Nephron (organoid): ENCODE results near the gene LGALS13.

Experiments
- H3K27ac Mint-ChIP-seq, 3 experiments: 2 replicates each; pipeline ENCODE4 v1.8.0; 2020; ENCODE audit warnings: mixed read lengths in 3 of 3, mild to moderate bottlenecking in 2 of 3, moderate library complexity in 1 of 3
- H3K27me3 Mint-ChIP-seq: 2 replicates; pipeline ENCODE4 v1.8.0; 2021; ENCODE audit warnings: low read depth, mild to moderate bottlenecking, moderate library complexity, mixed read lengths
- H3K36me3 Mint-ChIP-seq: 2 replicates; pipeline ENCODE4 v1.8.0; 2020; ENCODE audit warnings: low read depth, mixed read lengths
- H3K4me1 Mint-ChIP-seq: 2 replicates; pipeline ENCODE4 v1.8.0; 2020; ENCODE audit warnings: mixed read lengths
- H3K4me3 Mint-ChIP-seq, 3 experiments: 2 replicates each; pipeline ENCODE4 v1.8.0; 2020; ENCODE audit warnings: mild to moderate bottlenecking in 3 of 3, mixed read lengths in 3 of 3, moderate library complexity in 2 of 3
- H3K9me3 Mint-ChIP-seq: 2 replicates; pipeline ENCODE4 v1.8.0; 2020; ENCODE audit warnings: mixed read lengths
- TF ChIP-seq, protein P1 (sequence below), 3 experiments: fragments of 200-600 bp; sonication (generic); IDR thresholded peaks; one replicate each; pipeline ENCODE4 v1.5.0; 2021; ENCODE audit warnings: antibody characterized with exemption in 3 of 3; ENCODE audit not compliant: unreplicated experiment in 3 of 3

The LGALS13 gene

DNA sequence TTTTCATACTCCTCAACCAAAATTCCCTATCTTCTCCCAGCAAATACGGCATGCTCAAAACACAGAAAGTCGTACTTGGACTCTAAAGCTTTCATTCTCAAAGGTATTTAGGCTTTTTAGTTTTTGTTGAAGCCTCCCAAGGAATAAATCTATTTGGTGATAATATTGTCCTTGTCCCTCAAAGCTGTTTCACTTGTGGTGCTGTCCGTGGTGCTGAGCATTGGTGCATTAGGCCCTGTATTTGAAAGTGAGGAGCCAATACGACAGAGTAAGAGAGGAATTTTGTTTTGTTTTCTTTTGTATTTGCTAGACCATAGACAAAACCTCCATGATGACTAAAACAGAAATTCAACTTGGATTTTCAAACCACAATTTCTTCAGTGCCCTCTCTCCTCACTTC, 3.2 kb upstream of the LGALS13 start:
- no peak overlapping the region for H3K27ac Mint-ChIP-seq
- TF ChIP-seq, protein P1, sequence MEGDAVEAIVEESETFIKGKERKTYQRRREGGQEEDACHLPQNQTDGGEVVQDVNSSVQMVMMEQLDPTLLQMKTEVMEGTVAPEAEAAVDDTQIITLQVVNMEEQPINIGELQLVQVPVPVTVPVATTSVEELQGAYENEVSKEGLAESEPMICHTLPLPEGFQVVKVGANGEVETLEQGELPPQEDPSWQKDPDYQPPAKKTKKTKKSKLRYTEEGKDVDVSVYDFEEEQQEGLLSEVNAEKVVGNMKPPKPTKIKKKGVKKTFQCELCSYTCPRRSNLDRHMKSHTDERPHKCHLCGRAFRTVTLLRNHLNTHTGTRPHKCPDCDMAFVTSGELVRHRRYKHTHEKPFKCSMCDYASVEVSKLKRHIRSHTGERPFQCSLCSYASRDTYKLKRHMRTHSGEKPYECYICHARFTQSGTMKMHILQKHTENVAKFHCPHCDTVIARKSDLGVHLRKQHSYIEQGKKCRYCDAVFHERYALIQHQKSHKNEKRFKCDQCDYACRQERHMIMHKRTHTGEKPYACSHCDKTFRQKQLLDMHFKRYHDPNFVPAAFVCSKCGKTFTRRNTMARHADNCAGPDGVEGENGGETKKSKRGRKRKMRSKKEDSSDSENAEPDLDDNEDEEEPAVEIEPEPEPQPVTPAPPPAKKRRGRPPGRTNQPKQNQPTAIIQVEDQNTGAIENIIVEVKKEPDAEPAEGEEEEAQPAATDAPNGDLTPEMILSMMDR (IDR thresholded peaks at IDR 0.05; ENCODE audit: unreplicated experiment in 3 of 3): no peak
- no peaks in the 10 kb centered on the region for H3K36me3 Mint-ChIP-seq
- H3K9me3 Mint-ChIP-seq: no peaks in the 10 kb centered on the region
- H3K27me3 Mint-ChIP-seq: no peaks in the 10 kb centered on the region
- H3K4me1 Mint-ChIP-seq: no peaks in the 10 kb centered on the region
- H3K4me3 Mint-ChIP-seq: no peak overlapping the region

DNA sequence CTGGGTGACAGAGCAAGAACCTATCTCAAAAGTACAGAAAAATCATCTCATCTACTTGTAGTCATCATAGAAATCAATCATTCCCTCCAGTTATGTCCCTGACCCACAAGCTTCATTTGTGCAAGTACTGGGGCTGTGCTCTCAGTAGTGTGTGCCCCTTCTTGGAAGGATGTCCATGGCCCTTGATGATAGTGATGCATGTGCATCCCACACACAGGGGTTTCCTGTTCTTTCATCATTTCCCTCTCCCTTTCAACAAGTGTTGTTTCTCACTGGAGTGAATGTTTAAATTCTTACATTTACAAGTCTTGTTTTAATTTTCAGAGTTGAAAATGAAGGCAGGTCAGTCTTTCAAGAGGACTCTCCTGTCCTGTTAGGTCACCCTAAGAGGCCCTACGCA, 1.5 kb downstream of the LGALS13 start:
- Mint-ChIP-seq H3K27me3 (no peaks in the 10 kb centered on the region), H3K9me3 (no peaks in the 10 kb centered on the region), H3K4me3 (no peak overlapping the region), H3K4me1 (no peaks in the 10 kb centered on the region), H3K36me3 (no peaks in the 10 kb centered on the region), H3K27ac (no peak overlapping the region)
- TF ChIP-seq, protein P1 (IDR thresholded peaks at IDR 0.05; ENCODE audit: unreplicated experiment in 3 of 3): no peak

DNA sequence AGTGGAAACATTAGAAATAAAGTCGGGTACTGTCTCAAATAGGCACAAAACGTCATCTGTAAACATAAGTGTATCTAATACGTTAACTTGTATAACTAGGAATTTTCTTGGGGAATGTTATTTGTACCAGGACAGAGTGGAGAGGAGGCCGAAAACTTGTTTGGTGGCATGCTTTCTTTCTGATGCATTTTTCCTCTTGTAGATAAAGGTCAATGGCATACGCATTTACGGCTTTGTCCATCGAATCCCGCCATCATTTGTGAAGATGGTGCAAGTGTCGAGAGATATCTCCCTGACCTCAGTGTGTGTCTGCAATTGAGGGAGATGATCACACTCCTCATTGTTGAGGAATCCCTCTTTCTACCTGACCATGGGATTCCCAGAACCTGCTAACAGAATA, 4.7 kb downstream of the LGALS13 start:
- no peak overlapping the region for H3K27ac Mint-ChIP-seq
- no peaks in the 10 kb centered on the region for H3K27me3 Mint-ChIP-seq
- H3K4me3 Mint-ChIP-seq: no peak overlapping the region
- TF ChIP-seq, protein P1 (IDR thresholded peaks at IDR 0.05; ENCODE audit: unreplicated experiment in 3 of 3): no peak
- no peaks in the 10 kb centered on the region for H3K9me3 Mint-ChIP-seq
- no peaks in the 10 kb centered on the region for H3K4me1 Mint-ChIP-seq
- no peaks in the 10 kb centered on the region for H3K36me3 Mint-ChIP-seq

DNA sequence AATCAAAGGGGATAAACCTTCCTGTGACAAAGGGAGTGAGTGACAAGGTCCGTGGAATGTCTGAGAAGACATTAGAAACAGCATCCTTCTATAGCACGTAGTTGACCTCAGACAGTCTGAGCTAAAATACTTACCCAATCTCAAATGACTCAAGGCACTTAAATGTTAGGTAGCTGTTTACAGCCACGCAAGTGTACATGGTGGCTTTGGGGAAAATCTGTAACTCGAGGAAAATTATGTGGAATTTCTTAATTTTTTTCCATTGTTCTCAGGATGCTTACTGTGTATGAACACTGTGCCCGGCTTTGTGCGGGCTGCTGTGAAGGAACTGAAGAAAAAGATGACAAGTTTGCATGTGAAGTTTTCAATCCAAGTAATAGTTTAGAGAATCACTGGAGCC, 5.2 kb downstream of the LGALS13 start:
- TF ChIP-seq, protein P1 (IDR thresholded peaks at IDR 0.05; ENCODE audit: unreplicated experiment in 3 of 3): no peak
- Mint-ChIP-seq H3K36me3 (no peaks in the 10 kb centered on the region), H3K4me1 (no peaks in the 10 kb centered on the region), H3K27me3 (no peaks in the 10 kb centered on the region), H3K27ac (no peak overlapping the region), H3K4me3 (no peak overlapping the region), H3K9me3 (peaks cover 2% of the 10 kb centered on the region)

DNA sequence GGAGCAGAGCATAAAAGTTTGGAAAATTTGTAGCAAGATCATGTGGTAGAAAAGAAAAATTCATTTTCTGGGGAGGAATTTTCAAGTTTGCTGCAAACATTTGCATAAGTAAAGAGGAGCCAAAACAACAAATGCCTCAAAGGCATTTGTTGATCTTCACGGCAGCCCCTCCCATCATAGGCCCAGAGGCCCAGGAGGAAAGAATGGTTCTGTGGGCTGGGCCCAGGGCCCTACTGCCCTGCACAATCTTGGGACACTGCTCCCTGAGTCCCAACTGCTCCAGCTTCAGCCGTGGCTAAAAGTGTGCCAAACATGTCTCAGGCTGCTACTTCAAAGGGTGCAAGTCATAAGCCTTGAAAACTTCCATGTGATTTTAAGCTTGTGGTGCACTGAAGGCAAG, 11.3 kb downstream of the LGALS13 start:
- Mint-ChIP-seq H3K27me3 (no peaks in the 10 kb centered on the region), H3K4me3 (no peak overlapping the region), H3K9me3 (peaks cover 3% of the 10 kb centered on the region), H3K27ac (no peak overlapping the region), H3K4me1 (no peaks in the 10 kb centered on the region), H3K36me3 (no peaks in the 10 kb centered on the region)
- TF ChIP-seq, protein P1 (IDR thresholded peaks at IDR 0.05; ENCODE audit: unreplicated experiment in 3 of 3): no peak

DNA sequence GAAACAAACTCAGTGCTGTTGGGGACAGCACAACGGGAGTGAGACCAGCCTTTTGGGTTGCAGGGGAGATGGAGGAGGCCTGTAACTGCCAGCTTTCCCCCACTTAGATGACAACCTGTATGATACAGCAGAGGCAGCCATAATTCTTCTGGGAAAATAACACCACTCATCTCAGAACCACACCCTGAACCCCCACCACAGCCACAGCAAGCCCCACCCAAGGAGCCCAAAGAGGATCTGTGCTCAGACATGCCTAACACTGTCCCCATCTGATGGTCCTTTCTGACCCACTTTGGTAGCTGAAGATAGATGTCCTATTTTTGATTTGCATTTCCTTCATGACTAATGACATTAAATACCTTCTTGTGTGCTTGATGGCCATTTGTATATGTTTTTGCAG, 15.4 kb downstream of the LGALS13 start:
- H3K27ac Mint-ChIP-seq: no peak overlapping the region
- no peaks in the 10 kb centered on the region for H3K36me3 Mint-ChIP-seq
- no peaks in the 10 kb centered on the region for H3K4me1 Mint-ChIP-seq
- H3K4me3 Mint-ChIP-seq: no peak overlapping the region
- H3K27me3 Mint-ChIP-seq: peaks cover 23% of the 10 kb centered on the region
- TF ChIP-seq, protein P1 (IDR thresholded peaks at IDR 0.05; ENCODE audit: unreplicated experiment in 3 of 3): no peak
- H3K9me3 Mint-ChIP-seq: no peaks in the 10 kb centered on the region
